GM18526 (cell line): ENCODE data around the gene PTPN1.

Experiments
- POLR2A ChIP-seq: IDR thresholded peaks from 3 replicates; pipeline ENCODE4 v1.6.1; 2011; ENCODE audit not compliant: insufficient read length; ENCODE audit errors: extremely low read depth

Gene PTPN1

DNA sequence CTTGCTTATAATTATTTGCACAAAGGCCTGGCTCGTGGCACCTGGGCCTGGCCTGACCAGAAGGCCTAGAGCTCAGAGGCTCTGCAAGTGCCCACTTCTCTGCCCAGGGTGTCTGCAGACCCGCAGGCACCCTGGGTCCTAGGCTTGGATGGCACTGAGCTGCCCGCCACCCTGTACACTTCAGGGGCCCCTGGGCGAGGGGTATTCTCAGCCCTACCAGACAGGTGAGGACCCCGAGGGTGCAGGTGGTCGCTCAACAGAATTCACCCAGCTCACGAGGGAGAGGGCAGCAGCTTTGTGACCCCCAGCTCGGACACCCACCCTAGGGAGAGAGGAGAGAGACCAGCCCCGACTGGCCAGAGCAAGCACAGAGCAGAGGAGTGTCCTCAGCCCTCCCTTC is 97.3 kb downstream of the PTPN1 start:
- no peak for TF ChIP-seq POLR2A

DNA sequence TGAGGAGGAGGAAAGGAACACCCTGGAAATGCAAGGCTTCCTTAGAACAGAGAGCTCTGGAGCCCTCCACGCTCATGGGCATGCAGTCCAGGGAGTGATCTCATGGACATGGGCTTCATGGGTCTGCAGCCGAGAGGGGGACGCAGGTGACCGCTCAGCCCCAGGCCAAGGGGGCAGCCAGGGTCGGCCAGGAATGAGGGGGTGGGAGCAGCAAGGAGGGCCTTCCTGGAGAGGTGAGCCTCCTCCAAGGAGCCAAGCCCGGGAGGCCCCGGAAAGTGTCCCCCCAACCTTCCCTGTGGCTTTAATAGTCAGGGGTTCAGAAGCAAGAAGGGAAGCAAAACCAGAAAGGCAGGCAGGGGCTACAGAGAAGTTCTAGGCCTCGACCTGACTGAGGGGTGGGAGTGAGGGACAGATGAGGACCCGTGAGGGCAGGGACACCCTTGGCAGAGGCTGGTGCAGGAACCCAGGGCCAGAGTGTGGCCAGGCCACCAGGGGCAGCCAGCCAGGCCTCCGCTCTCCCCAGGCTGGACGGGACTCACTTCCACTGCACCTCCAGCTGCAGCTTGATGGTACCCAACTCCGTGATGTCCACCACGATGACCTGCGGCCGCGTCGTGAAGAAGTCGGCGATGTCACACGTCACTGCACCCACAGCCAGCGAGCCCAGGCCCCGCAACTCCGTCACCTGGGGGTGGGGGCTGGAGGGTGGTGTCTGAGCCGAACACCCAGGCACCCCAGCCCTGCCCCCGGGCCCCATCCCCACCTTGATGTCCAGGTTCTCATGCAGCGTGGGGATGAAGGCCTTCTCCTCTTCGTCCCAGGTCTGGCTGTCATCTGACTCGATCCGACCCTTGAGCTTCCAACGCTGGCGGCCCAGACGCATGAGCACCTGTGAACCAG is 97.9 kb downstream of the PTPN1 start:
- TF ChIP-seq POLR2A: no peak

DNA sequence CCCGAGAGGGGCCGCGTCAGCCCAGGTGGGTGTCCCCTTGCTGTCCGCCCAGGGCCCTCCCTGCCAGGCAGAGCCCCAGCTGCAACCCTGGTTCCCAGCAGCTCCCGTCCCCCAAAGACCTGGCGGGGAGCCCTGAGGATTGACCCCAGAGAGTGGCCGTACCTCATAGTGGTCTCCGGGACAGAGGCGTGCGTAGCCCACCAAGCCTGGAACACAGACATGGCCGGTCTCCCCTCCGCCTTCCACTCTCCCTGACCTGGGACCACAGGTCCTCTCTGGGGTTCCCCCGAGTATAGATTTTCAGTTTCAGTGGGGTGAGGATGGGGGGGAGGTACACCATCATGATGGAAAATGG is 98.5 kb downstream of the PTPN1 start:
- no peak for TF ChIP-seq POLR2A

DNA sequence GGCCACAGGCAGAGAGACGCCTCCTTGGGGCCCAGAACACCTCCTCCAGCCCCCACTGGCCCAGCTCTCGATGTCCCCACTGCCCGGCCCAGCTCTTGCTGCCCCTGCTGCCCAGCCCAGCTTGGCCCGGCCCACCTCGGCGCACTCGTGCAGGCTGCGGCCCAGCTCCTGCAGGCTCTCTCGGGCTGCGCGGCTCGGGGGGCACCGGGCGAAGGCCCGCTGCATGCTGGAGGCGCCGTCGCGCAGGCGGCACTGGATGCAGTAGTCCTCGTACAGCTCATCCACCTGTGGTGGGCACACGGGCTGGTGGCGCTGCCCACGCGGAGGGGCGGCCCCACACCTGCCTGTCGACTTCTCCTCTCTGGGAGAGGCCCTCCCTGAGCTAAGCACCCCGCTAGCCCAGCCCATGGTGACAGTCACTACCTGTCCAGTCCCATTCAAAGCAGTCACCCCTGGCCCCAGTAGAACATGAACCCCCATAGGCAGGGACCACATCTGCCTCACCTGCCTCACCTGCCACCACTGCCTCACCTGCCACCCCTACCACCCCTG is 99.3 kb downstream of the PTPN1 start:
- TF ChIP-seq POLR2A: no peak

DNA sequence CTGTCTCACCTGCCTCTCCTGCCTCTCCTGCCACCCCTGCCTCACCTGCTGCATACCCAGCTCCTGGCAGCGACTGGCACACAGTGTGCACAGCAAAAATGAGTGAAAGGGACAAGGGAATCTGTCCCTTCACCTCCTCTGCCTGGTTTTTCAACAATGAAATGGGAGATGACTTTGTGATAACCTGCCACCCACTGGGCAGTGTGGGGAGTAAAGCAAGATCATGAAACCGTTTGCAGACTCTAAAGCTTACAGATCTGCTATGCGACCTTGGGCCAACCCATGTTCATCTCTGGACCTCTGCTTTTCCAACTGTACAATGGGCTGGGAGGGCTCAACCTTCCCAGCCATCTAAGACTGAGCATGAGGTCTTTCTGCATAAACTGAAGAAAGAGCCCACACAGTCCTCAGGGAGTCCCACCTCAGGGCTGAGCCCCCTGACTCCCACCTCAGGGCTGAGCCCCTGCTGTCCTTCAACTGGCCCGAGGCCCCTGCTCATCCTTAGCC is 100.1 kb downstream of the PTPN1 start:
- TF ChIP-seq POLR2A: no peak

DNA sequence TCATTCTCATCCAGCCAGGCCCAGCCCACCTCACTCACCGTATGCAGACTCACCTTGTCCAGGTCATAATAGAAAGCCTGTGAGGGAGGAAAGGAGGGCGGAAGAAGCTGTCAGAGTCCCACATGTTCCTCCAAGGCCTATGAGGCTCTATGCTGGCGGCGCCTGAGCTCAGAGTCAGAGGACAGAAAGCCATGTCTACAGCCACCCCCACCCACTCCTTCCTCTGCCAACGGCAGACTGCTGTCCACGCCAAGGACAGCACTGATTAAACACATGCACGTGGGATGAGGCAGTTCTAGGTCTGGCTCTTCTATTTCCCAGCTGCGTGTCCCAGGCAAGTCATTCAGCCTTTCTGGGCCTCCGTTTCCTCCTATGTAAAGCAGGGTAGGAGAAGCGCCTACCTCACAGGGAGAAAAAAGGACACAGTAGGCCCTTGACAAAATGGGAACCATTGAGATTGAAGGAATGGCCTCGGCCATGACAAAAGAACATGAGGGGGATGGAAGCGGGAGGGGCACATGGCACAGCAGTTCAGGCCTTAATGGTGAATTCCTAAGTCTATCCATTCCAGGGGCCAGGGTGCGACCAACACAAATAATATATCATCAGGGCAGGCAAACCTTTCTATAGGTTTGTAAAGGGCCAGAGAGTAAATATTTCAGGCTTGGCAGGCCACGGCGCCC is 101.1 kb downstream of the PTPN1 start:
- no peak for TF ChIP-seq POLR2A

DNA sequence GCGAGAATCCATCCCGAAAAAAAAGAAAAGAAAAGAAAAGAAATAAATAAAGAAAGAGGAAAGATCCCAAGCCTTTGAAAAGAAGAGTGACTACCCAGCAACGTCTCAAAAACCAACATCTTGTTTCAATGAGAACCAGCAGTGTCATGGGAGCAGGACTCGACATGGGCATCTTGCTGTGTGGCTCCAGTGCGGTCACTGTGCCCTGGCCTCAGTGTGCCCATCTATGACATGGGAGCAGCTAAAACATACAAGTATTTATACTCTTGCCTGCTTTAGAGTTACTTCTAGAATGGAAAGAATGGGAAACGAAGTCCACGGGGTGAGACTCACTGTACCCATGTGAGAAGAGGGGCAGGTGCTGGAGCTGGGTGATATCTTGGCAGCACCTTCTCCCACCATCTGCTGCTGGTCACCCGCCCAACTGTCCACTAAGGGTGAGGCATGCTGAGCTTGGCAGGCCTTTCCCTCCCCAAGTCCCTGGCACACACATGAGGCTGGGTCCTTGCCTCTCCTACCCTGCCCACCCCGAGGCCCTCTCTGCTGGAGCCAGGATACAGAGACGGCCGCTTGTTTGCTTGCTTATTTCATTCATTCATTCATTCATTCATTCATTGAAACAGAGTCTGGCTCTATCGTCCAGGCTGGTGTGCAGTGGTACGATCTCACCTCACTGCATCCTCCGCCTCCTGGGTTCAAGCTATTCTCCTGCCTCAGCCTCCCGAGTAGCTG is 103.4 kb downstream of the PTPN1 start:
- TF ChIP-seq POLR2A: no peak

DNA sequence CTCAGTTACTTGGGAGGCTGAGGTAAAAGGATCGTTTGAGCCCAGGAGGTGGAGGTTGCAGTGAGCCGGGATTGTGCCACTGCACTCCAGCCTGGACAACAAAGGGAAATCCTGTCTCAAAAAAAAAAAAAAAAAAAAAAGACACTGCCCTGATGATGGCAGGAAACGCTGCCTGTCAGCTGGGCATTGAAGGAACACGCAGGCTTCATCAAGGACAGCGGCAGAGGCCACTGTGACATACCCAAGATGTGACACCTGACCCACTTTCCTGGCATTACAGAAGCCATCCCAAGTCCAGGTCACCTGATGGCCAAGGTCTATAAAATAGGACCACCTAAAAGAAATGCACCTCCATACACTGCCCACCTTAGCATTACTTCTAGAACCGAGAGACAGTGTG is 105.2 kb downstream of the PTPN1 start:
- TF ChIP-seq POLR2A: no peak

DNA sequence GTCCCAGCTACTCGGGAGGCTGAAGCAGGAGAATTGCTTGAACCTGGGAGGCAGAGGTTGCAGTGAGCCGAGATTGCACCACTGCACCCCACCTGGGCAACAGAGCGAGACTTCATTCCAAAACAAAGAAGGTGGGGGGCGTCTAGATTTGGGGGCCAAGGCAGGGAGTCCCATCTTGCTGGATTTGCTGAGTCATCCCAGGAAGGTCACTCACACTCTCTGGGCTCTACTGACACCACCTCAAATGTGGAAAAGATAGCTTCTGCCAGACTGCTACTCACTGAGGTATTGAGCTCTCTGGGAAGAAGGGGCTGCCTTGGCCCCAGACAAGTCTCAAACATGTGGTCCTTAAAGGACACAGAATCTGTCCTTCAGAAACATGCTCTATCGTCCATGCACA is 106.8 kb downstream of the PTPN1 start:
- TF ChIP-seq POLR2A: no peak

DNA sequence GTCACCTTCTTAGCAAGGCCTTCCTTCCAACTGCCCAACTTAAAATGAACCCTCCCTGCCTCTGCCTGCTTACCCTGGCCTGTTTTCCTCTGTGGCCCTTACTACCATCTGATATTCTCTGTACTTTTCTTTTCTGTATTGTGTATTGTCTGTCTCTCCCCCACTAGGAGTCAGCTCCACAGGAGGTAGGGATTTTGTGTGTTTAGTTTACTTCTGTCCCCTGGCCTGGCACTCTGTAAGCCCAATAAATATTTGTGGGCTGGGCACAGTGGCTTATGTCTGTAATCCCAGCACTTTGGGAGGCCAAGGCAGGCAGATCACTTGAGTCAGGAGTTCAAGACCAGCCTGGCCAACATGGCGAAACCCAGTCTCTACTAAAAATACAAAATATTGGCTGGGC is 108.4 kb downstream of the PTPN1 start:
- TF ChIP-seq POLR2A: no peak

DNA sequence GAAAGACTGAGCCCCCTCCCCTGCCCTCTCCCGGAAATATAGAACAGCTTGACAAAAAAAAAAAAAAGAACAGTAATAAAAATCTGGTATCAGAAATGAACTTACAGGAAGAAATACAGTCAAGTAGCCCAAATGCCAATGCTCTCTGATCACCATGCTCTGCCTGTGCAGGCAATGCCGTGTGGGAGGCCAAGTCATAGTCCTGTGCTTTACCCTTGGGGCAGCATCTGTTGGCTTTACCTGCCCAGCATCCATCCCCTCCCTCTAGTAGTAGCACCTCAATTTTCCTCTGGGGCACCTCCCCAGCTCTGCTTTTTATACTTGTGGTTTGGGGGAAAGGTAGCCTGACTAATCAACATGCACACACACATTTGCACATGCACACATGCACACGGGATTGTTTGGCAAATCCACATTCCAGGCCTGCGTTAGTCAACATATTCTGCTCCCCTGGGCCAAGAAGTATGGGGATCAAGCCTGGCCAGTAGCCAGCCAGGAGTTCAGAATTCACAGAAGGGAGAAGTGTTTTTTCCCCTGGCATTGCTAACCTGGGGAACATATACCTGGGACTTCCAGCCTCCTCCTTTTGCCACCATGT is 111.0 kb downstream of the PTPN1 start:
- TF ChIP-seq POLR2A: no peak

DNA sequence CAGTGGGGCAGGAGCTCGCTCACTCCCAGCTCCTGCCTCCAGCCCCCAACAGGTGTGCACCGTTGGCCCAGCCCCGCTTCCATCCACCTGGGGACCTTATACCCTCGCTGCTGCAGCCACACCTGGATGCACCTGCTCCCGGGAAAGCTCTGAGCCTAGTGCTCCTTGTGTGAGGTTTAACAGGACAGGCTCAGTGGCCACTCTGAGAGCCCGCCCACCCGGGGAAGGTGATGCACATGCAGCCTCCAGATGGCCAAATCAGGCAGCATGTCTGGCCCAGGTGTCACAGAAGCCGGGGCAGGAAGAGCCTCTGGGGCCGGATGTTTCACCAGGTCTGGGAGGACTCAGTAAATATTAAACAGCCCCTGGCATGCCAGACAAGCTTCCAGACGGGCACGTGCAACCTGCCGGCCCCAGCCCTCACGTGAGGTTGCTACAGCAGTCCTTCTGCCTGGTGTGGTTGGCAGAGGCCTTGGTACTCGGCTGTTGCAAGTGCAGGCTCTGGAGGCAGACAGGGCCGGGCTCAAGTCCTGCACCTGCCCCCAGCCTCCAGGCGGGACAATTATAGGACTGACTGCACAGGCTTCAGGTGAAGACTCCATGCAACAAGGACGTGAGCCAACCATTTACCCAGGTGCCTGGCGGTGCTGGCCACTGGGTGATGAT is 114.3 kb downstream of the PTPN1 start:
- TF ChIP-seq POLR2A: no peak

DNA sequence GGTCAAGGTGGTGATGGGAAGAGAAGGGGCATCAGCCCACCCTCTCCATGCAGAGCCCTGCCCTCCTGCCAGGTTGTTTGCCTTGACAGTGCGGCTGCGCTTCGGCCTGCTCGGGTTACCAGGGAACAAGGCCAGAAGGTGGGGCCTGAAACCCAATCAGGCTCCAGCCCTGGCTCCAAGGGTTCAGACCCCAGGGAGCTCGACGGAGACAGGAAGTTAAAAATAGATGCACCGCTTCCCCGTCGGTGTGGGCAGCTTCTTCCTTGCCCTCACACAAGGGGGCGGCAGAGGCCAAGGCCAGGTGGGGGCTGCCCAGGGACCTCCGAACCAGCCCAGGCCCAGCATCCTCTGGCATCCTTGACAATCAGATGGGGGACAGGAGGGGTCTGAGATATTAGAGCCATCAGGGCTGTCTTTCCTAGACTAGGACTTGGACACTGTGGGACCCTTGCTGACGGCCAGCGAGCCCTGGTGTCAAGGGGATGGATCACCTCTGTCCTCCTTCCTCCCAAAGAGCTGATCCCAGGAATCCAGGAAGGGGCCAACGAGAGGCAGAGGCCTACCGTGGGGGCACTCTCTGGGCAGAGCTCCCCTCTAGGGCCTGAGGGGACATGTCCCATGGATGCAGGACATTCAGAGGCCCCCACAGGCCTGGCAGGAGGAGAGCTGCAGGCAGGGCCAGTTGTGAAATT is 115.9 kb downstream of the PTPN1 start:
- no peak for TF ChIP-seq POLR2A

DNA sequence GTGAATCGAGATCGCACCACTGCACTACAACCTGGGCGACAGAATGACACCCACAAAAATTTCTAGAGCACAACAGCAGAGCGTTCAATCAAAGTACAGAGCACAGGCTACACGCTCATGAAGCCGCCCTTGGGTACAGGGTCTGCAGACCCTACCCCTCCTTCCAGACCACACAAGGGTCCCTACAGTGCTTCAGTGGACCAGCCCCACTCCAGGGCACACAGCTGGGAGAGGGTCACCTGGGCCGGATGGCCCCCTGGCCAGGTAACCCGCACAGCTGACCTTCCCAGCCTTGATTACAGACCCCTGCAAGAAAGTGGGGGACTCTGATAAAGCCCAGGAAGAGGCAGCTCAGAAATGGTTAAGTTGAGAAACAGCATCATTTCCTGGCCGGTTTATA is 117.6 kb downstream of the PTPN1 start:
- TF ChIP-seq POLR2A: no peak
